ENCODE results near the gene UVRAG. TPM values are rescaled to one million over a fixed set of nuclear protein-coding genes. Genes with fewer than 3 reads are reported as not detected.

The UVRAG gene
- total RNA-seq, 2 donors from 2014 or later: 10.9 to 31.0 TPM

GRCh38 chr11:76096552-76096951, 281.5 kb downstream of the UVRAG start:
- TF ChIP-seq POLR2A (IDR thresholded peaks at IDR 0.05): no peak
- TF ChIP-seq, protein P1, sequence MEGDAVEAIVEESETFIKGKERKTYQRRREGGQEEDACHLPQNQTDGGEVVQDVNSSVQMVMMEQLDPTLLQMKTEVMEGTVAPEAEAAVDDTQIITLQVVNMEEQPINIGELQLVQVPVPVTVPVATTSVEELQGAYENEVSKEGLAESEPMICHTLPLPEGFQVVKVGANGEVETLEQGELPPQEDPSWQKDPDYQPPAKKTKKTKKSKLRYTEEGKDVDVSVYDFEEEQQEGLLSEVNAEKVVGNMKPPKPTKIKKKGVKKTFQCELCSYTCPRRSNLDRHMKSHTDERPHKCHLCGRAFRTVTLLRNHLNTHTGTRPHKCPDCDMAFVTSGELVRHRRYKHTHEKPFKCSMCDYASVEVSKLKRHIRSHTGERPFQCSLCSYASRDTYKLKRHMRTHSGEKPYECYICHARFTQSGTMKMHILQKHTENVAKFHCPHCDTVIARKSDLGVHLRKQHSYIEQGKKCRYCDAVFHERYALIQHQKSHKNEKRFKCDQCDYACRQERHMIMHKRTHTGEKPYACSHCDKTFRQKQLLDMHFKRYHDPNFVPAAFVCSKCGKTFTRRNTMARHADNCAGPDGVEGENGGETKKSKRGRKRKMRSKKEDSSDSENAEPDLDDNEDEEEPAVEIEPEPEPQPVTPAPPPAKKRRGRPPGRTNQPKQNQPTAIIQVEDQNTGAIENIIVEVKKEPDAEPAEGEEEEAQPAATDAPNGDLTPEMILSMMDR (IDR thresholded peaks at IDR 0.05): no peak
- Histone ChIP-seq H3K27me3 (no peaks in the 10 kb centered on the region), H3K9me3 (no peaks in the 10 kb centered on the region), H3K27ac (no peak overlapping the region), H3K4me1 (no peaks in the 10 kb centered on the region), H3K4me3 (no peak overlapping the region), H3K36me3 (replicated peaks in 1 of 2; ENCODE audit: insufficient read depth in 1 of 2, low read depth in 2 of 2) (no peaks in the 10 kb centered on the region)
- no peak for ATAC-seq
- intact Hi-C loops (cut with DNase I): no loop called here
- DNase-seq: no peak
- WGBS, 2 donors: 88 to 91% methylated on average over 5 to 6 of the region's 6 CpGs

GRCh38 chr11:76102802-76103201, 287.8 kb downstream of the UVRAG start:
- no peaks in the 10 kb centered on the region for H3K36me3 ChIP-seq (replicated peaks in 1 of 2; ENCODE audit: insufficient read depth in 1 of 2, low read depth in 2 of 2)
- H3K4me3 ChIP-seq: no peak overlapping the region
- intact Hi-C loops (cut with DNase I): no loop called here
- H3K27me3 ChIP-seq: no peaks in the 10 kb centered on the region
- DNase-seq (peak; percentile 27 to 61 (median 44)), ATAC-seq (peak; percentile 48)
- TF ChIP-seq, protein P1 (IDR thresholded peaks at IDR 0.05): no peak
- TF ChIP-seq POLR2A (IDR thresholded peaks at IDR 0.05): no peak
- WGBS, 2 donors: 3 to 8% methylated on average over 1 of the region's 1 CpG
- peaks cover 12% of the 10 kb centered on the region for H3K4me1 ChIP-seq
- H3K9me3 ChIP-seq: no peaks in the 10 kb centered on the region
- no peak overlapping the region for H3K27ac ChIP-seq

DNA sequence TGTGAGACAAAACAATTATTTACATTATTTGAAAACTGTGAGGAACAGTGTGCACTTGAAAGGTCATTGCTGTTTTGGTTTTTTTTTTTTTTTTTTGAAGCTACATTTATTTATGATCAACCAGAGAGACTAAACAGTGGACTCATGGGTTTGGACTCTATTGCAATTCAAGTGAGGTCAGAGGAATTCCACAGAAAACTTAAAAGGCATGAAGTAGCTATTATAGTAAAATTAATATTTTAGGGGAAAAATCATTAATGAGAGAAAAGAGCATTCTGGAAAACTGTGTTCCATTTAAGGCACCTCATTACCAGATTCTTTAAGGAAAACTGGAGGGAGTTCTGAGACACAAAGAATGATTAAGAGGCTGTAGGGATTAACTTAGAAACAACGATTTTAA, 288.4 kb downstream of the UVRAG start:
- TF ChIP-seq, protein P1 (IDR thresholded peaks at IDR 0.05): no peak
- TF ChIP-seq POLR2A (IDR thresholded peaks at IDR 0.05): no peak
- intact Hi-C loops (cut with DNase I): no loop called here
- H3K4me3 ChIP-seq: no peak overlapping the region
- no peaks in the 10 kb centered on the region for H3K27me3 ChIP-seq
- no peaks in the 10 kb centered on the region for H3K9me3 ChIP-seq
- WGBS, 2 donors: 69 to 83% methylated on average over 1 of the region's 1 CpG
- H3K27ac ChIP-seq: no peak overlapping the region
- no peak for DNase-seq
- peaks cover 12% of the 10 kb centered on the region for H3K4me1 ChIP-seq
- no peak for ATAC-seq
- no peaks in the 10 kb centered on the region for H3K36me3 ChIP-seq (replicated peaks in 1 of 2; ENCODE audit: insufficient read depth in 1 of 2, low read depth in 2 of 2)

GRCh38 chr11:76104285-76104684, 289.3 kb downstream of the UVRAG start:
- Histone ChIP-seq H3K4me1 (peaks cover 12% of the 10 kb centered on the region), H3K36me3 (replicated peaks in 1 of 2; ENCODE audit: insufficient read depth in 1 of 2, low read depth in 2 of 2) (no peaks in the 10 kb centered on the region), H3K27ac (no peak overlapping the region), H3K4me3 (no peak overlapping the region), H3K9me3 (no peaks in the 10 kb centered on the region), H3K27me3 (no peaks in the 10 kb centered on the region)
- 86 to 89% methylated on average over 7 of the region's 7 CpGs for WGBS, 2 donors
- TF ChIP-seq POLR2A (IDR thresholded peaks at IDR 0.05): no peak
- TF ChIP-seq, protein P1 (IDR thresholded peaks at IDR 0.05): no peak
- intact Hi-C loops (cut with DNase I): no loop called here
- ATAC-seq (no peak), DNase-seq (no peak)

- Histone ChIP-seq H3K27me3 (no peaks in the 10 kb centered on the region), H3K4me1 (peaks cover 12% of the 10 kb centered on the region), H3K9me3 (no peaks in the 10 kb centered on the region), H3K36me3 (replicated peaks in 1 of 2; ENCODE audit: insufficient read depth in 1 of 2, low read depth in 2 of 2) (no peaks in the 10 kb centered on the region), H3K27ac (no peak overlapping the region), H3K4me3 (no peak overlapping the region)
- TF ChIP-seq, protein P1 (IDR thresholded peaks at IDR 0.05): no peak
- TF ChIP-seq POLR2A (IDR thresholded peaks at IDR 0.05): no peak
- no peak for DNase-seq
- 98 to 100% methylated on average over 1 of the region's 1 CpG for WGBS, 2 donors
- no peak for ATAC-seq
- intact Hi-C loops (cut with DNase I): no loop called here
These were observed 290.6 kb downstream of the UVRAG start for GRCh38 chr11:76105637-76106036.
